ENCODE results near the gene FZD1.

The FZD1 gene

GRCh38 chr7:91288208-91288824 lies 24.1 kb downstream of the FZD1 start:
- no peak overlapping the region for H3K56ac ChIP-seq (ENCODE audit: low read length)
- no peak overlapping the region for H3K4me2 ChIP-seq (ENCODE audit: low read length)
- H3K79me1 ChIP-seq (ENCODE audit: low read length): no peaks in the 10 kb centered on the region
- H4K8ac ChIP-seq (ENCODE audit: low read depth, low read length): no peak overlapping the region
- H3K27ac ChIP-seq (ENCODE audit: low read depth, low read length): no peak overlapping the region
- H3K4ac ChIP-seq (ENCODE audit: low read depth, low read length): no peak overlapping the region
- no peak overlapping the region for H2BK5ac ChIP-seq (ENCODE audit: low read length)
- no peak overlapping the region for H4K5ac ChIP-seq (ENCODE audit: low read length)
- H2BK15ac ChIP-seq (replicated peaks; ENCODE audit: low read depth): no peak overlapping the region
- H2AK5ac ChIP-seq (ENCODE audit: low read length): no peak overlapping the region
- no peaks in the 10 kb centered on the region for H3K27me3 ChIP-seq (ENCODE audit: insufficient read depth, low read length, poor library complexity)
- H3K79me2 ChIP-seq (ENCODE audit: control insufficient read depth, insufficient read depth, low read length): no peaks in the 10 kb centered on the region
- WGBS (ENCODE audit: extremely low coverage, insufficient coverage, low lambda C conversion rate): no CpG with 5 or more reads among the region's 3 CpGs
- no peak overlapping the region for H2BK120ac ChIP-seq (ENCODE audit: low read depth, low read length)
- H3K4me3 ChIP-seq (ENCODE audit: low read length): no peak overlapping the region
- no peaks in the 10 kb centered on the region for H3K36me3 ChIP-seq (ENCODE audit: control insufficient read depth, insufficient read depth, low read length)
- no peaks in the 10 kb centered on the region for H3K4me1 ChIP-seq (ENCODE audit: control insufficient read depth, low read depth, low read length)
- peak; percentile 74 for DNase-seq
- H3K18ac ChIP-seq (ENCODE audit: low read length): no peak overlapping the region
- no peak overlapping the region for H3K9ac ChIP-seq (ENCODE audit: low read length)
- no peak overlapping the region for H3K23ac ChIP-seq (ENCODE audit: low read length)

DNA sequence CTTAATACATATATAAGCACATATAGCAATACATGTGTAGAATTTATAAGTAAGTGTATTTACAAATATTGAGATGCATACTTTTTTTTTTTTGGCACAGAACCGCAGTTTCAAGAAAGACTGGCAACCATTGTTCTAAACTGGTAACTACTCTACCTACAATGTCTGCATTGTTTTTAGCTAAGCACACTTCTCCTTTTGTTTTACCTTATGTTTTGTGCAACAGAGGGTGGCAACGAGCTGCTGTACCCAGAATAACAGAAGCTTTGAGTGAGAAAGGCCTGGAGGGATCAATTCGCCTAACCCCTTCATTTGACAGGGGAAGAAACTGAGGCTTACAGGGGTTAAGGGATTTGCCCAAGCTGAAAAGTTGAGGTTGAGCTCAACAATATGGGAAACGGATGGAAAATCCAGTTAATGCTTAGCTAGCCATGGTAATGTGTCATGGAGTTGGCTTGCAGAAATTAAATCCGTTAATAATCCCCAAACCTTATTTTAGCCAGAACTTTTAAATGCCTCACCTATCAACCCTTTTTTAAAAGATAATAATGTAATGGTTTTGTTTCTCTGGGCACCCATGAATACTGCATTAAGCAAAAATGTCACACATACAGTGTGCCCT lies 25.5 kb downstream of the FZD1 start:
- H3K27ac ChIP-seq (ENCODE audit: low read depth, low read length): no peak overlapping the region
- H3K18ac ChIP-seq (ENCODE audit: low read length): no peak overlapping the region
- WGBS (ENCODE audit: extremely low coverage, insufficient coverage, low lambda C conversion rate): no CpG with 5 or more reads among the region's 5 CpGs

DNA sequence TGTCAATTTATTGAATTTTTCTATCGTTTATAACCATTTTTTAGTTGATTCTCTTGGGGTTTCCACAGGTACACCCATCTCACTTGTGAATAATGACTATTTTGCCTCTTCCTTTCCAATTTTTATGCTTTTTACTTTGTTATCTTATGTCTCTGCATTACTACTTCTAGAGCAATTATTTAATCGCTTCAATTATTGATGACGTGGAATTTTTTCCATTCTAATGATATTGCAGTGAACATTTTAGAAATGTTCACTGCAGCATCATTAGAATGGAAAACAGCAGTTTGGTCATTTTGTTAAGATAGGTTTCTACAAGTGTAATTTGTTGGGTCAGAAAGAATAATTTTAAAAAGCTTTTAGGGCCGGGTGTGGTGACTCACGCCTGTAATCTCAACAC lies 27.1 kb downstream of the FZD1 start:
- no peak overlapping the region for H3K4ac ChIP-seq (ENCODE audit: low read depth, low read length)
- H3K27me3 ChIP-seq (ENCODE audit: insufficient read depth, low read length, poor library complexity): no peaks in the 10 kb centered on the region
- H3K9ac ChIP-seq (ENCODE audit: low read length): no peak overlapping the region
- H4K5ac ChIP-seq (ENCODE audit: low read length): no peak overlapping the region
- H3K79me2 ChIP-seq (ENCODE audit: control insufficient read depth, insufficient read depth, low read length): no peaks in the 10 kb centered on the region
- no peak overlapping the region for H2BK15ac ChIP-seq (replicated peaks; ENCODE audit: low read depth)
- H2BK5ac ChIP-seq (ENCODE audit: low read length): no peak overlapping the region
- no peak overlapping the region for H3K56ac ChIP-seq (ENCODE audit: low read length)
- no peak overlapping the region for H2BK120ac ChIP-seq (ENCODE audit: low read depth, low read length)
- H3K4me1 ChIP-seq (ENCODE audit: control insufficient read depth, low read depth, low read length): no peaks in the 10 kb centered on the region
- no peak overlapping the region for H3K27ac ChIP-seq (ENCODE audit: low read depth, low read length)
- no peak overlapping the region for H3K18ac ChIP-seq (ENCODE audit: low read length)
- no peaks in the 10 kb centered on the region for H3K79me1 ChIP-seq (ENCODE audit: low read length)
- no peak overlapping the region for H3K23ac ChIP-seq (ENCODE audit: low read length)
- H3K36me3 ChIP-seq (ENCODE audit: control insufficient read depth, insufficient read depth, low read length): no peaks in the 10 kb centered on the region
- H2AK5ac ChIP-seq (ENCODE audit: low read length): no peak overlapping the region
- H3K4me3 ChIP-seq (ENCODE audit: low read length): no peak overlapping the region
- no peak overlapping the region for H3K4me2 ChIP-seq (ENCODE audit: low read length)
- DNase-seq: no peak
- WGBS (ENCODE audit: extremely low coverage, insufficient coverage, low lambda C conversion rate): no CpG with 5 or more reads among the region's 5 CpGs
- H4K8ac ChIP-seq (ENCODE audit: low read depth, low read length): no peak overlapping the region

More for the DNA sequence above, 25.5 kb downstream of the FZD1 start:
- Histone ChIP-seq H3K4me3 (ENCODE audit: low read length) (no peak overlapping the region), H3K9ac (ENCODE audit: low read length) (no peak overlapping the region), H2BK5ac (ENCODE audit: low read length) (no peak overlapping the region), H2BK15ac (replicated peaks; ENCODE audit: low read depth) (no peak overlapping the region), H4K8ac (ENCODE audit: low read depth, low read length) (no peak overlapping the region), H3K27me3 (ENCODE audit: insufficient read depth, low read length, poor library complexity) (no peaks in the 10 kb centered on the region), H4K5ac (ENCODE audit: low read length) (no peak overlapping the region), H3K4me1 (ENCODE audit: control insufficient read depth, low read depth, low read length) (no peaks in the 10 kb centered on the region), H2BK120ac (ENCODE audit: low read depth, low read length) (no peak overlapping the region), H3K23ac (ENCODE audit: low read length) (no peak overlapping the region), H3K36me3 (ENCODE audit: control insufficient read depth, insufficient read depth, low read length) (no peaks in the 10 kb centered on the region), H3K79me2 (ENCODE audit: control insufficient read depth, insufficient read depth, low read length) (no peaks in the 10 kb centered on the region), H3K56ac (ENCODE audit: low read length) (no peak overlapping the region), H3K4me2 (ENCODE audit: low read length) (no peak overlapping the region), H3K4ac (ENCODE audit: low read depth, low read length) (no peak overlapping the region), H2AK5ac (ENCODE audit: low read length) (no peak overlapping the region), H3K79me1 (ENCODE audit: low read length) (no peaks in the 10 kb centered on the region)
- no peak for DNase-seq

DNA sequence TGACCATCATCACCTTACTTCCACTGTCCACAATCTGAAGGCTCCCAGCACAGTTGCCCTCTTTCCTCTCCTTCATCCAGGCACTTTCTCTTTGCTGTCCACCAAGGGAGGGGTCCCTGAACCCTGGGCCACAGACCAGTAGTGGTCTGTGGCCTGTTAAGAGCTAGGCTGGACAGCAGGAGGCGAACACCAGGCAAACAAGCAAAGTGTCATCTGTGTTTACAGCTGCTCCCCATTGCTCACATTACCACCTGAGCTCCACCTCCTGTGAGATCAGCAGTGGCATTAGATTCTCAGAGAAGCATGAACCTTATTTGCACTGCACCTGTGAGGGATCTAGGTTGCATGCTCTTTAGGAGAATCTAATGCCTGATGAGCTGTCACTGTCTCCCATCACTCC lies 27.7 kb downstream of the FZD1 start:
- no peak overlapping the region for H2BK5ac ChIP-seq (ENCODE audit: low read length)
- H3K4ac ChIP-seq (ENCODE audit: low read depth, low read length): no peak overlapping the region
- H3K4me3 ChIP-seq (ENCODE audit: low read length): no peak overlapping the region
- no peak overlapping the region for H4K8ac ChIP-seq (ENCODE audit: low read depth, low read length)
- no peak overlapping the region for H4K5ac ChIP-seq (ENCODE audit: low read length)
- no peak overlapping the region for H2AK5ac ChIP-seq (ENCODE audit: low read length)
- peak; percentile 25 for DNase-seq
- no peak overlapping the region for H3K9ac ChIP-seq (ENCODE audit: low read length)
- no peaks in the 10 kb centered on the region for H3K36me3 ChIP-seq (ENCODE audit: control insufficient read depth, insufficient read depth, low read length)
- no peaks in the 10 kb centered on the region for H3K4me1 ChIP-seq (ENCODE audit: control insufficient read depth, low read depth, low read length)
- no peak overlapping the region for H3K4me2 ChIP-seq (ENCODE audit: low read length)
- no peaks in the 10 kb centered on the region for H3K79me2 ChIP-seq (ENCODE audit: control insufficient read depth, insufficient read depth, low read length)
- no peak overlapping the region for H3K23ac ChIP-seq (ENCODE audit: low read length)
- no peak overlapping the region for H3K27ac ChIP-seq (ENCODE audit: low read depth, low read length)
- no peaks in the 10 kb centered on the region for H3K79me1 ChIP-seq (ENCODE audit: low read length)
- no peak overlapping the region for H3K56ac ChIP-seq (ENCODE audit: low read length)
- H3K18ac ChIP-seq (ENCODE audit: low read length): no peak overlapping the region
- no peaks in the 10 kb centered on the region for H3K27me3 ChIP-seq (ENCODE audit: insufficient read depth, low read length, poor library complexity)
- H2BK120ac ChIP-seq (ENCODE audit: low read depth, low read length): no peak overlapping the region
- no peak overlapping the region for H2BK15ac ChIP-seq (replicated peaks; ENCODE audit: low read depth)
- WGBS (ENCODE audit: extremely low coverage, insufficient coverage, low lambda C conversion rate): no CpG with 5 or more reads among the region's 1 CpG

GRCh38 chr7:91292506-91292905 lies 28.3 kb downstream of the FZD1 start:
- Histone ChIP-seq H2BK120ac (ENCODE audit: low read depth, low read length) (no peak overlapping the region), H3K18ac (ENCODE audit: low read length) (no peak overlapping the region), H3K23ac (ENCODE audit: low read length) (no peak overlapping the region), H3K4me1 (ENCODE audit: control insufficient read depth, low read depth, low read length) (no peaks in the 10 kb centered on the region), H3K79me1 (ENCODE audit: low read length) (no peaks in the 10 kb centered on the region), H3K27ac (ENCODE audit: low read depth, low read length) (no peak overlapping the region), H3K4me2 (ENCODE audit: low read length) (no peak overlapping the region), H4K5ac (ENCODE audit: low read length) (no peak overlapping the region), H2AK5ac (ENCODE audit: low read length) (no peak overlapping the region), H3K27me3 (ENCODE audit: insufficient read depth, low read length, poor library complexity) (no peaks in the 10 kb centered on the region), H3K56ac (ENCODE audit: low read length) (no peak overlapping the region), H3K4ac (ENCODE audit: low read depth, low read length) (no peak overlapping the region), H2BK15ac (replicated peaks; ENCODE audit: low read depth) (no peak overlapping the region), H3K36me3 (ENCODE audit: control insufficient read depth, insufficient read depth, low read length) (no peaks in the 10 kb centered on the region), H3K79me2 (ENCODE audit: control insufficient read depth, insufficient read depth, low read length) (no peaks in the 10 kb centered on the region), H3K9ac (ENCODE audit: low read length) (no peak overlapping the region), H3K4me3 (ENCODE audit: low read length) (no peak overlapping the region), H2BK5ac (ENCODE audit: low read length) (no peak overlapping the region), H4K8ac (ENCODE audit: low read depth, low read length) (no peak overlapping the region)
- WGBS (ENCODE audit: extremely low coverage, insufficient coverage, low lambda C conversion rate): no CpG with 5 or more reads among the region's 1 CpG
- DNase-seq: no peak

- WGBS (ENCODE audit: extremely low coverage, insufficient coverage, low lambda C conversion rate): no CpG with 5 or more reads among the region's 2 CpGs
- Histone ChIP-seq H3K36me3 (ENCODE audit: control insufficient read depth, insufficient read depth, low read length) (no peaks in the 10 kb centered on the region), H3K4ac (ENCODE audit: low read depth, low read length) (no peak overlapping the region), H2AK5ac (ENCODE audit: low read length) (no peak overlapping the region), H3K4me1 (ENCODE audit: control insufficient read depth, low read depth, low read length) (no peaks in the 10 kb centered on the region), H3K27ac (ENCODE audit: low read depth, low read length) (no peak overlapping the region), H3K23ac (ENCODE audit: low read length) (no peak overlapping the region), H3K9ac (ENCODE audit: low read length) (no peak overlapping the region), H3K56ac (ENCODE audit: low read length) (no peak overlapping the region), H2BK120ac (ENCODE audit: low read depth, low read length) (no peak overlapping the region), H3K18ac (ENCODE audit: low read length) (no peak overlapping the region), H3K79me2 (ENCODE audit: control insufficient read depth, insufficient read depth, low read length) (no peaks in the 10 kb centered on the region), H3K27me3 (ENCODE audit: insufficient read depth, low read length, poor library complexity) (no peaks in the 10 kb centered on the region), H2BK5ac (ENCODE audit: low read length) (no peak overlapping the region), H3K79me1 (ENCODE audit: low read length) (no peaks in the 10 kb centered on the region), H4K8ac (ENCODE audit: low read depth, low read length) (no peak overlapping the region), H3K4me2 (ENCODE audit: low read length) (no peak overlapping the region), H3K4me3 (ENCODE audit: low read length) (no peak overlapping the region), H2BK15ac (replicated peaks; ENCODE audit: low read depth) (no peak overlapping the region), H4K5ac (ENCODE audit: low read length) (no peak overlapping the region)
- no peak for DNase-seq
Measured at GRCh38 chr7:91293136-91293535, 28.9 kb downstream of the FZD1 start.
